Cardiac fibroblast (primary cell): ENCODE data around the gene MEST.

Source experiments
- DNase-seq, 2 donors: peaks; one replicate each; pipeline versions ENCODE4 v3.0.0 to v3.0.0-alpha.2; 2010; ENCODE audit warnings: low read depth in 2 of 2
- H3K4me3 ChIP-seq, 2 donors: replicated peaks in 1 of 2; 1 replicate in 1 of 2; 2 replicates in 1 of 2; pipeline ENCODE4 v1.5.1; 2011; ENCODE audit warnings: low read depth in 2 of 2, low read length in 2 of 2, mild to moderate bottlenecking in 2 of 2, moderate library complexity in 1 of 2
- CTCF ChIP-seq: IDR thresholded peaks from one replicate; pipeline ENCODE4 v1.5.1; 2011; ENCODE audit warnings: low read depth, mild to moderate bottlenecking, low read length, inconsistent platforms

MEST gene

DNA sequence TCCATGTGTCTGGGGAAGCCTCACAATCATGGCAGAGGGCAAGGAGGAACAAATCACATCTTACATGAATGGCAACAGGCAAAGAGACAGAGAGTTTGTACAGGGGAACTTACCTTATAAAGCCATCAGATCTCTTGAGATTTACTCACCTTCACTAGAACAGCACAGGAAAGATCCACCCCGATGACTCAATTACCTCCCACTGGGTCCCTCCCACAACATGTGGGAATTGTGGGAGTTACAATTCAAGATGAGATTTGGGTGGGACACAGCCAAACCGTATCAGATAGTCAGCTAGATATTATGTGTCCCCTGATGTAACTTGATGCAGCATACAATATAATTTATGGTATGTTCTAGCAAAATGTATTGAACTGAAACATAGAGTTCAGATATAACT lies 36.9 kb upstream of the MEST start:
- no peak for TF ChIP-seq CTCF
- no peak for DNase-seq
- H3K4me3 ChIP-seq: no peak overlapping the region

DNA sequence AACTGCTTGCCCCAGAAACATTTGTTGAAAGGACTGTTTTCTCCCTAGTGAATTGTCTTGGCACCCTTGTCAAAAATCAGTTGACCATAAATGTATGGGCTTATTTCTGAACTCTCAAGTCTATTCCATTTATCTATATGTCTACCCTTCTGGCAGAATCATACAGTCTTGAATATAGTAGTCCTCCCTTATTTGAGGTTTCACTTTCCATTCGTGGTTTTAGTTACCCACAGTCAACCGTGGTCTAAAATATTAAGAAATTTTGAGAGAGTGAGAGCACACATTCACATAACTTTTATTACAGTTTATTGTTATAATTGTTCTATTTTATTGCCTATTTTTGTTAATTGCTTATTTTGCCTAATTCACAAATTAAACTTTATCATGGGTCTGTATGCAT lies 33.6 kb upstream of the MEST start:
- no peak for DNase-seq
- no peak overlapping the region for H3K4me3 ChIP-seq
- no peak for TF ChIP-seq CTCF

- TF ChIP-seq CTCF: no peak
- no peak for DNase-seq
Measured at GRCh38 chr7:130461272-130461671, 30.6 kb upstream of the MEST start.

DNA sequence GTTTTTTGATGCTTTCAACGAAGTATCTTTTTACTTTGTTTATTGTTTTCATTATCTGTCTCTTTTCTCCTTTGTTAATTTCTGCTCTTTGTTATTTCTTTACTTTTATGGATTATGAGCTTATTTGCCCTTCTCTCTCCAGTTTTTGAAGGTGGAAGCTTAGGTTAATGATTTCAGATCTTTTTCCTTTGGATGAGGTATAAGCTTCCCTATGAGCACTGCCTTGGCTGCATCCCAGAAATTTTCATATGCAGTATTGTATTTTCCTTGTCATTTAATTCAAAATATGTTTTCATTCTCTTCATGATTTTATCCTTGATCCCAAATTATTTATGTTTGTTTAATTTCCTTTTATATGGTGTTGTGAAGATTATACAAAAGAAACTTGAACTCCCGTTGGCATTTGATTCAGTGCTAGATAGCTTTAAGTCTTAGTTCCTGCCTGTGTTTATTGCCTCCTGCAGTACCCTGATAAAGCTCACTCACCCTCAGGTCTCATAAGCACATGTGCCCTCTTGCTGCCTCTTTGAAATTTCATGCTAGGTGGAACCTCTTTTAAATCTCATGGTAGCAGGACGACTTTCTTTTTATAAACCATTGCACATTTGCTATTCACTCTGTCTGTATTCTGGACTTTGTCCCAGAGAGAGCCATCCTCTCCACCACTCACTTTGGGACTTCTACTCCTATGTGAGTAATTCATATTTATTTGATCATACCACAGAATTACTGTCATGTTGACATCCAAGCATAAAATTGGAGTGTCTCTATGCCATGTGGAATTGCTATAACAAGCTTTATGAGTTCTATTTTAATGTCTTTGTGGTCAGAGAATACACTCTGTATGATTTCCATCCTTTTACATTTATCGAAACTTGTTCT lies 28.1 kb upstream of the MEST start:
- H3K4me3 ChIP-seq: no peak overlapping the region
- DNase-seq: no peak
- no peak for TF ChIP-seq CTCF

More at GRCh38 chr7:130461272-130461671, 30.6 kb upstream of the MEST start:
- no peak overlapping the region for H3K4me3 ChIP-seq

- no peak for TF ChIP-seq CTCF
- no peak for DNase-seq
- no peak overlapping the region for H3K4me3 ChIP-seq
Measured at GRCh38 chr7:130468612-130469011, 23.3 kb upstream of the MEST start.

- no peak for TF ChIP-seq CTCF
- no peak for DNase-seq
- H3K4me3 ChIP-seq: no peak overlapping the region
Measured at GRCh38 chr7:130471974-130472373, 19.9 kb upstream of the MEST start.

GRCh38 chr7:130473289-130473688 lies 18.6 kb upstream of the MEST start:
- no peak overlapping the region for H3K4me3 ChIP-seq
- TF ChIP-seq CTCF: no peak
- DNase-seq: no peak
